GM19438 (cell line): ENCODE results near the gene ENTPD7.
"Not testable (repeated sequence)": the region's sequence is repeated elsewhere in the genome, so short reads cannot be mapped to it uniquely, and the experiment has no call there.

ENCODE experiments used
- ATAC-seq: cut with Tn5 transposase; IDR thresholded peaks from one replicate; pipeline ENCODE4 v1.9.1; 2021; ENCODE audit warnings: low read depth; ENCODE audit not compliant: unreplicated experiment

The ENTPD7 gene

GRCh38 chr10:99742254-99742653, 82.9 kb downstream of the ENTPD7 start:
- no peak for ATAC-seq

- no peak for ATAC-seq
Observed at GRCh38 chr10:99742701-99743100, 83.4 kb downstream of the ENTPD7 start.

- ATAC-seq: no peak
Observed at GRCh38 chr10:99743841-99744240, 84.5 kb downstream of the ENTPD7 start.

GRCh38 chr10:99746166-99746565, 86.9 kb downstream of the ENTPD7 start:
- ATAC-seq: not testable (repeated sequence)

GRCh38 chr10:99748823-99749451, 89.6 kb downstream of the ENTPD7 start:
- no peak for ATAC-seq

GRCh38 chr10:99750641-99751040, 91.3 kb downstream of the ENTPD7 start:
- ATAC-seq: no peak

- no peak for ATAC-seq
Observed at GRCh38 chr10:99754670-99755069, 95.4 kb downstream of the ENTPD7 start.
